Measurements from ENCODE around the gene ENAH.

ENAH gene

DNA sequence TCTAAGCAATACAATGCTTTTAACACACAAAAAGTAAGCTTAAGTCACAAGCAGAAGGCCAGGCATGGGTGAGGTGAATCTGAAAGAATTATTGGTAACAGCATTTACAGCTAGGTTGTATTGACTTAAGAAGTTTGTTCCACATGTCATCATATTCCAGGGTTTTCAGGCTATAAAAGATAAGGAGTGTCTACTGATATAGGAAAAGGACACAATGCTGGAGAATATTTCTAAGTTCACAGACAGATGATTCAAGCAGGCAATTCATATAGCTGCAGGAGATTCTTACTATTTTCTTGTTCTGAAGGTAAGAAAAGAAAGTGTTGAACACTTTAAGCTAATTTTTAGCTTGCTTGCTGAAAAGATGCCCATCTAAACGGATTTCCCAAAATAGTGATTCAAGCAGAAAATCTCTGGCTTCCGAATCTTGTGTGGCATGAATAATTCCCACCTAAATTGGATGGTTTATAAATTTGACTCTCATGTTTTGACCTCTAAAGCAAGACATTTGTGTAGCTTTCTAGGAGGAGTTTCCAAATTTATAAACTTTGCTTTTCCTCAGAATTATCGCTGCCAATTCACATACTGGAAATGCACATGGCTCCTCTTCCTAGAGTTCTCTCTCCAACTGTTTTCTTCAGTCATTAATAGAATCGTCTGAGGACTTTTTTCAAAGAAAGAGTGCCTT is 129.5 kb downstream of the ENAH start:
- H3K27me3 ChIP-seq (replicated peaks): no peaks in the 10 kb centered on the region
- DNase-seq: no peak
- no peak for TF ChIP-seq CTCF (IDR thresholded peaks at IDR 0.05; ENCODE audit: low read depth, low read length, missing control alignments)
- peaks cover 4% of the 10 kb centered on the region for H3K36me3 ChIP-seq (replicated peaks)
- H3K4me3 ChIP-seq (ENCODE audit: low read depth, low read length): no peak overlapping the region
- H3K27ac ChIP-seq: no peak overlapping the region
- in situ Hi-C loops (cut with HindIII; ENCODE audit: low pct_ligation_motif_present, low sequenced_read_pairs): no loop called here

- TF ChIP-seq CTCF (IDR thresholded peaks at IDR 0.05; ENCODE audit: low read depth, low read length, missing control alignments): no peak
- in situ Hi-C loops (cut with HindIII; ENCODE audit: low pct_ligation_motif_present, low sequenced_read_pairs): no loop called here
These were observed 130.2 kb downstream of the ENAH start for GRCh38 chr1:225522588-225523262.

DNA sequence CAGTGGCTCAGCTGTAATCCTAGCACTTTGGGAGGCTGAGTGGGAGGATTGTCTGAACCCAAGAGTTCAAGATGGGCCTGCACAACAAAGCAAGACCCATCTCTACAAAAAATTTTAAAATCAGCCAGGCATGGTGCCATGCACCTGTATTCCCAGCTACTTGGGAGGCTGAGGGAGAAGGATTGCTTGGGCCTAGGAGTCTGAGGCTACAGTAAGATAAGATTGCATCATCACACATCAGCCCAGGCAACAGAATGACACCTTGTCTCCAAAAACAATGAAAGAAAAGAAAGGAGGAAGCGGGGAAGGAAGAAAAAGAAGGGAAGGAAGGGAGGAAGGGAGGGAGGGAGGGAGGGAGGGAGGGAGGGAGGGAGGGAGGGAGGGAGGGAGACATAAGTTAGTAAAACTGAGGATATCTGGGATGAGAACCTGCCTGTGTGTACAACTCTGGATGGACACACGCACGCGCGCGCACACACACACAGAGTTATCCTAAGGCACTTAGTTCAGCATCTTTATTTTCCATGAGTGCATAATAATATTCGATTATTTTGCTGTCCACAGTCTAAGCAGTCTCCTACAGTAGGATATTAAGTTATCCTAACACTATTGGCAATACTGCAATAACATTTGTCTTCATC is 132.2 kb downstream of the ENAH start:
- no peak overlapping the region for H3K27ac ChIP-seq
- peaks cover 4% of the 10 kb centered on the region for H3K36me3 ChIP-seq (replicated peaks)
- DNase-seq: no peak
- no peaks in the 10 kb centered on the region for H3K27me3 ChIP-seq (replicated peaks)
- in situ Hi-C loops (cut with HindIII; ENCODE audit: low pct_ligation_motif_present, low sequenced_read_pairs): no loop called here
- H3K4me3 ChIP-seq (ENCODE audit: low read depth, low read length): no peak overlapping the region
- no peak for TF ChIP-seq CTCF (IDR thresholded peaks at IDR 0.05; ENCODE audit: low read depth, low read length, missing control alignments)

More at GRCh38 chr1:225522588-225523262, 130.2 kb downstream of the ENAH start:
- H3K4me3 ChIP-seq (ENCODE audit: low read depth, low read length): no peak overlapping the region
- no peak overlapping the region for H3K27ac ChIP-seq
- H3K36me3 ChIP-seq (replicated peaks): peaks cover 4% of the 10 kb centered on the region
- H3K27me3 ChIP-seq (replicated peaks): no peaks in the 10 kb centered on the region
- DNase-seq: no peak

DNA sequence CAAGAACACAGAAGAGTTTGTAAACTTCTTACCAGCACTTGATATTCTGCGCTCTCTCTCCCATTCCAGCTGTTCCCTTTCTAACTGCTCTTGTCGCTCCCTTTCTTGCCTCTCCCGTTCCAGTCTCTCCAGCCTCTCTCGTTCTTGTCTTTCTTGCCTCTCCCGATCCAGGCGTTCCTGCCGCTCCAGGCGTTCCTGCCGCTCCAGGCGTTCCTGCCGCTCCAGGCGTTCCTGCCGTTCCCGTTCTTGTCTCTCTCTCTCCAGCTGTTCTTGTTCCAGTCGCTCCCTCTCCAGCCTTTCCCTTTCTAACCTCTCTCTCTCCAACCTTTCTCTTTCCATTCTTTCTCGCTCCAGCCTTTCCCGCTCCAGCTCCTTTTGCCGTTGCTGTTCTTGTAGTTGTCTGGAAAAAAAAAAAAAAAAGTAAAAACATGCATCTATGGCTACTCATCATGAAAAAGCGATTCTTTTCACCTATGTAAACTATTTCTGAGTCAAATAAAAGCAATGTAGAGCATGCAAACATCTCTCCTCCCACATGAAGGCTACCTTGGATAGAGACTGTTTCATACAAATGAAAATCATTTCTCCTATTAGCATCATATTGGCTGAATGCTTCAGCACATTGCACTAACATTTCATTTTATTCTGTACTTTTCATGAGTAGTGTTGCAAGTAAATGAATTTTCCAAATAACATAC is 133.6 kb downstream of the ENAH start:
- H3K4me3 ChIP-seq (ENCODE audit: low read depth, low read length): no peak overlapping the region
- H3K36me3 ChIP-seq (replicated peaks): peaks cover 4% of the 10 kb centered on the region
- H3K27me3 ChIP-seq (replicated peaks): no peaks in the 10 kb centered on the region
- no peak overlapping the region for H3K27ac ChIP-seq
- no peak for DNase-seq
- TF ChIP-seq CTCF (IDR thresholded peaks at IDR 0.05; ENCODE audit: low read depth, low read length, missing control alignments): no peak
- in situ Hi-C loops (cut with HindIII; ENCODE audit: low pct_ligation_motif_present, low sequenced_read_pairs): no loop called here

GRCh38 chr1:225517697-225518096 is 135.2 kb downstream of the ENAH start:
- TF ChIP-seq CTCF (IDR thresholded peaks at IDR 0.05; ENCODE audit: low read depth, low read length, missing control alignments): no peak
- in situ Hi-C loops (cut with HindIII; ENCODE audit: low pct_ligation_motif_present, low sequenced_read_pairs): no loop called here
- DNase-seq: no peak
- Histone ChIP-seq H3K4me3 (ENCODE audit: low read depth, low read length) (no peak overlapping the region), H3K27ac (no peak overlapping the region), H3K27me3 (replicated peaks) (no peaks in the 10 kb centered on the region), H3K36me3 (replicated peaks) (peaks cover 4% of the 10 kb centered on the region)

All from brain microvascular endothelial cell (primary cell).